Measurements from ENCODE around the gene P4HA2. TPM values are rescaled to one million over a fixed set of nuclear protein-coding genes. Genes with fewer than 3 reads are reported as not detected.

The P4HA2 gene
- total RNA-seq, 1 donor from 2014 or later = 26.6 TPM

DNA sequence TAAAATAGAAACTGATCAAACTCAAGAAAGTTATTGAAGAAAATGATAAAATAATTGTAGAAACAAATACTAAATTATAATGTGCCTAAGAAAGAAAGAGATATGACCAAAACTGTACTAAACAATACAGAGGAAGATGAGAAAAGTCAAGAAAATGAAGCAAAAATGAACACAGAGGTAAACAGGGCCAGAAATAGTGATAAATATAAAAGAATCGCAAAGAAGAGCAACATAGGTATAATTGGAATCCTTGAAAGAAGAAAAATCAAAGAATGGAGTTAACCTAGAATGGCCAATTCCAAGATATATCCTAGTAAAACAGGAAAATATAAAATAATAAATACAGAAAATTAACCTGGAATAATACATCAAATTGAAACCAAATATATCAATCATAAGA lies 84.5 kb downstream of the P4HA2 start:
- H3K27ac Mint-ChIP-seq (ENCODE audit: unreplicated experiment) = no peak overlapping the region

DNA sequence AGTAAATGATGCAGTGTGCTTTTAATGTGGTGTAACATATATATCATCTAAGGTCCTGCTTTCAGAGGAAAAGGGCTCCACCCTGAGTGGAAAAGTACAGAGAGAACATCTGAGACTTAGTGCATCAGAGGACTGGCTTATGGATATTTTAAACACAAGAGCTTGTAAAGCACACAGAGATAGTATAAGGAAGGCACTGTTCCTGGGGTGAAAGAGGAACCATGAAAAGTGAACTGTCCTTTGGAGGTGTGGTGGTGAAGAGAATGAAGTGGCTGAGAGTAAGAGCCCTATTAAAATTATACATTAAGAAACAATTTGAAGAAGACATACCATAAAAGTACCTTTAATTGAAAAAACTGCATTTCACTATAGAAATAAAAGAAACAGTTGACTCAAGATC lies 85.2 kb downstream of the P4HA2 start:
- Mint-ChIP-seq H3K27ac (ENCODE audit: unreplicated experiment) (no peak overlapping the region), H3K4me1 (ENCODE audit: low read depth, unreplicated experiment) (no peaks in the 10 kb centered on the region), H3K36me3 (ENCODE audit: unreplicated experiment) (peaks cover 17% of the 10 kb centered on the region), H3K9me3 (ENCODE audit: unreplicated experiment) (peaks cover 4% of the 10 kb centered on the region), H3K27me3 (ENCODE audit: unreplicated experiment) (peaks cover 2% of the 10 kb centered on the region), H3K4me3 (ENCODE audit: unreplicated experiment) (no peak overlapping the region)
- TF ChIP-seq, protein P1, sequence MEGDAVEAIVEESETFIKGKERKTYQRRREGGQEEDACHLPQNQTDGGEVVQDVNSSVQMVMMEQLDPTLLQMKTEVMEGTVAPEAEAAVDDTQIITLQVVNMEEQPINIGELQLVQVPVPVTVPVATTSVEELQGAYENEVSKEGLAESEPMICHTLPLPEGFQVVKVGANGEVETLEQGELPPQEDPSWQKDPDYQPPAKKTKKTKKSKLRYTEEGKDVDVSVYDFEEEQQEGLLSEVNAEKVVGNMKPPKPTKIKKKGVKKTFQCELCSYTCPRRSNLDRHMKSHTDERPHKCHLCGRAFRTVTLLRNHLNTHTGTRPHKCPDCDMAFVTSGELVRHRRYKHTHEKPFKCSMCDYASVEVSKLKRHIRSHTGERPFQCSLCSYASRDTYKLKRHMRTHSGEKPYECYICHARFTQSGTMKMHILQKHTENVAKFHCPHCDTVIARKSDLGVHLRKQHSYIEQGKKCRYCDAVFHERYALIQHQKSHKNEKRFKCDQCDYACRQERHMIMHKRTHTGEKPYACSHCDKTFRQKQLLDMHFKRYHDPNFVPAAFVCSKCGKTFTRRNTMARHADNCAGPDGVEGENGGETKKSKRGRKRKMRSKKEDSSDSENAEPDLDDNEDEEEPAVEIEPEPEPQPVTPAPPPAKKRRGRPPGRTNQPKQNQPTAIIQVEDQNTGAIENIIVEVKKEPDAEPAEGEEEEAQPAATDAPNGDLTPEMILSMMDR (IDR thresholded peaks at IDR 0.05; ENCODE audit: partially characterized antibody, unreplicated experiment) = no peak
- no peak for DNase-seq

More for the DNA sequence above, 84.5 kb downstream of the P4HA2 start:
- TF ChIP-seq, protein P1 (IDR thresholded peaks at IDR 0.05; ENCODE audit: partially characterized antibody, unreplicated experiment) = no peak
- Mint-ChIP-seq H3K4me3 (ENCODE audit: unreplicated experiment) (no peak overlapping the region), H3K9me3 (ENCODE audit: unreplicated experiment) (peaks cover 4% of the 10 kb centered on the region), H3K27me3 (ENCODE audit: unreplicated experiment) (peaks cover 2% of the 10 kb centered on the region), H3K36me3 (ENCODE audit: unreplicated experiment) (peaks cover 17% of the 10 kb centered on the region), H3K4me1 (ENCODE audit: low read depth, unreplicated experiment) (no peaks in the 10 kb centered on the region)
- DNase-seq = no peak

Small RNA genes lying within 50 kb of the gene (microRNA-seq; reads per million reads assigned to microRNA genes)
- gene MIR6830 (ENCODE audit: unreplicated experiment) = not detected

Other genes starting within 250 kb of the P4HA2 start
- 8.1 TPM for gene ACSL6, start 216.2 kb downstream of the P4HA2 start, total RNA-seq (ENCODE audit: unreplicated experiment)
- gene IL3, start 167.2 kb downstream of the P4HA2 start, total RNA-seq (ENCODE audit: unreplicated experiment) = not detected
- not detected for gene CSF2, start 154.1 kb downstream of the P4HA2 start, total RNA-seq (ENCODE audit: unreplicated experiment)
- gene PDLIM4, start 29.8 kb upstream of the P4HA2 start, total RNA-seq (ENCODE audit: unreplicated experiment) = 81.6 TPM
- 0.37 TPM for gene SLC22A4, start 66.5 kb upstream of the P4HA2 start, total RNA-seq (ENCODE audit: unreplicated experiment)
- 0.81 TPM for gene SLC22A5, start 141.9 kb upstream of the P4HA2 start, total RNA-seq (ENCODE audit: unreplicated experiment)